Measurements from ENCODE around the gene PCDH9. TPM values are rescaled to one million over a fixed set of nuclear protein-coding genes. Genes with fewer than 3 reads are reported as not detected.
"Not testable (repeated sequence)": the region's sequence is repeated elsewhere in the genome, so short reads cannot be mapped to it uniquely, and the experiment has no call there.

PCDH9 gene
- total RNA-seq, 2 experiments from 2014 or later = 0.20 to 0.23 TPM

DNA sequence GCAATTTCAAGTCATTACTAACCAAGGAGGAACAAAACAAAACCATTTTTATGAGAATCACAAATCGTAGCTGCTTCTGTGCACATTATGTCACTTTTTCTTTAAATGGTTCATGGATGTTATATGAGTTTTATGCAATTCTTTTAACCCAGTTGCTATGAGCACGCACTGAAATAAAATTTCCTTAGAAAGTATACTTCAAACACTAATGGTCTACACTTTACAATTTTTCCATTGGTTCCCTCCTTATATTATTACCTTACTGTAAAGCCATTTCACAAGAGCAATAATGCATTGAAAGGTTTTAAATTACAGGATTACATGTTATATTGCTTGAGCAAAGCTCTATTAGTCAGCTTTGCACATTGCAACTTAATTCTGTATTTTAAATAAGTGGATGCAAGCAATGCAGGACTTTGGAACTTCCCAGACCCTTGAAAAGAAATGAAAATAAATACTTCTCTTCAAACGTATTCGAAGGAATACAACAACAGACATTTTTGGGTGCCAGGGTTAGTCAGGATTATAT is 318.7 kb downstream of the PCDH9 start:
- no peak overlapping the region for H3K27ac Mint-ChIP-seq
- H3K36me3 Mint-ChIP-seq = no peaks in the 10 kb centered on the region
- H3K27me3 Mint-ChIP-seq = no peaks in the 10 kb centered on the region
- no peak overlapping the region for H3K4me3 Mint-ChIP-seq
- H3K4me1 Mint-ChIP-seq = peaks cover 4% of the 10 kb centered on the region
- DNase-seq = no peak
- no peaks in the 10 kb centered on the region for H3K9me3 Mint-ChIP-seq

DNA sequence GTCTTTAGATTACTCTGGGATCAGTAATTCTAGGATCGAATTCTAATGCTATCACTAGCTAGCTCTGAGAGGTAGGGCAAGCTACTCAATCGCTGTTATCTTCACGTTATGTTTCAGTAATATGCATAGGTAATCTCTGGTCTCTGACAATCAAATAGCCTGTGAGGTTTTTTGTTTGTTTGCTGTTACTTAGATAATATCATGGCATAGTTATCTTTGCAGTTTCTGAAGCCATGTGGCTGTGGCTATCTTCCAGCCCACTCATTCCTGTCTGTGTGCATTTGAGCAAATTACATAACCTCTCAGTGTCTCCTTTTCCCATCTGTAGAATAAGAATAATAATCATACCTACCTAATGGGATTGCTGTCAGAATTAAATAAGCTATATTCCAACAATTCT is 330.2 kb downstream of the PCDH9 start:
- H3K36me3 Mint-ChIP-seq = no peaks in the 10 kb centered on the region
- no peaks in the 10 kb centered on the region for H3K4me1 Mint-ChIP-seq
- H3K9me3 Mint-ChIP-seq = no peaks in the 10 kb centered on the region
- H3K27me3 Mint-ChIP-seq = no peaks in the 10 kb centered on the region
- DNase-seq = no peak
- H3K27ac Mint-ChIP-seq = no peak overlapping the region
- H3K4me3 Mint-ChIP-seq = no peak overlapping the region

DNA sequence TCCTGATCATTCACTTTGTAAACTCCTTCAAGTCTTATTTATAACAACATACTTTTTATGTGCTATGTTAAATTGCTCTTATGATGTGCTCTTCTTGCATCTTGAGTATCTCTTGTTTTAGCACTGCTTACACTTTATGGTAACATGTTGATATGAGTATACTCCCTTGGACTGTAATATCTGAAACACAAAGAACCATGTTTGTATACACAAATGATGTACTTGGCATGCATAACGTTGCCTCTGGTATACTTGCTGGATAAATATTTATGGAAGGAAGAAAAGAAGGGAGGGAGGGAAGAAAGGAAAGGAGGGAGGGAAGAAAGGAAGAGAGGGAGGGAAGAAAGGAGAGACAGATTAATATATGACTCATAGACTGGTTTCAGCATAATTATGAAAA is 333.2 kb downstream of the PCDH9 start:
- H3K36me3 Mint-ChIP-seq = no peaks in the 10 kb centered on the region
- no peaks in the 10 kb centered on the region for H3K27me3 Mint-ChIP-seq
- H3K9me3 Mint-ChIP-seq = no peaks in the 10 kb centered on the region
- DNase-seq = no peak
- H3K4me1 Mint-ChIP-seq = no peaks in the 10 kb centered on the region
- no peak overlapping the region for H3K27ac Mint-ChIP-seq
- H3K4me3 Mint-ChIP-seq = no peak overlapping the region

DNA sequence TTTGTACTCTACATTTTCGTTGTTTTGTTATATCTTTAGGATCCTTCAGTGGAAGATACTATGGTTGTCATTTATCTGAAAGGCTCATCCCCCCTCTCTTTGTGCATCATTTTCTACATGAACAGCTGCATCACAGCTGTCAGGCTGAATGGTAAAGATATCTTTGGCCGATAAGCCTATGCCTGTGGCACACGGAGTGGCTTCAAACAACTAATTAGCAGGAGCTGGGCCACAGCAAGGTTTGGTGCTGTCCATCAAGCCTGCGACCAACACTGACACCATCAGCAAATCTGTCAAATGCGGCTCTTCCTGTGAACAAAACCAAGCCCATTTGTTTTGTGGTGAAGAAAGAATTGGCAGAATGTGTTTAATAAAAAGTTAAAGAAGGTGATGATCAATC is 334.4 kb downstream of the PCDH9 start:
- no peak for DNase-seq

DNA sequence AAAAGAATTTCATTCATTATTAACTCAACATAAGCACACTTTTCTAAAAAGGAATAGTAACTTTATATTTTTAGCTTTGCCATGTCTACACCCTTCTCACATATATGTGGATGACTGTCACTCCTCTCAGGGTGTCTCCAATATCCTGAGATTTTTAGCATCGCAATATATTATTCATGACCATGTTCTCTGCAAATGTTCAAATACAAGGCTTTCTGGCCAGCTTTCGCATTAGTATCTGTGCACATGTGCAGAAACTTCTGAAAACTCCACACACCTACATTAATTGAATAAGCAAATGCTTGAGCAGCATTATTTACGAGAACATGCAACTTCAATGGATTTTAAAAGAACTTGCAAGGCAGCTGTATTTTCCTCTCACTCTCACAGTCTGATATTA is 334.8 kb downstream of the PCDH9 start:
- H3K27me3 Mint-ChIP-seq = no peaks in the 10 kb centered on the region
- no peak overlapping the region for H3K27ac Mint-ChIP-seq
- DNase-seq = no peak
- H3K4me3 Mint-ChIP-seq = no peak overlapping the region
- H3K4me1 Mint-ChIP-seq = no peaks in the 10 kb centered on the region
- no peaks in the 10 kb centered on the region for H3K36me3 Mint-ChIP-seq
- no peaks in the 10 kb centered on the region for H3K9me3 Mint-ChIP-seq

More for the DNA sequence above, 334.4 kb downstream of the PCDH9 start:
- Mint-ChIP-seq H3K9me3 (no peaks in the 10 kb centered on the region), H3K4me1 (no peaks in the 10 kb centered on the region), H3K36me3 (no peaks in the 10 kb centered on the region), H3K27ac (no peak overlapping the region), H3K27me3 (no peaks in the 10 kb centered on the region), H3K4me3 (no peak overlapping the region)

DNA sequence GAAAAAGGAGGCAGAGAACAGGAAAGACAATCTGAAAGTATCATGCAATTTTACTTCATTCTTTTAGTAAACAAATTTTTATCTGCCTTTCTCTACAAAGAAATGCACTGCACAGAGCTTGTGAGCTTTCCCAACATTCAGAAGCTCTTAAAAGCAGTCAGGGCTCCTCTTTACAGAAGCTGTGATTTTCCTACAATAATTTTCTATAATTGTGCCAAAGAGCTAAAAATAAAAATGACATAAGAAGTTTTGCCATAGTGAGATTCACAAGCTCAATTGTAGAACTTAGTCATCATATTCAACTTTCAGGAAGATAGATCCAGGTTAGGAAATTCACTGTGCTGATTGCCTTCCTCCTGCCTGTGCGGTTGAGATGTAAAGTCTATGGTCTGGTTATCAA is 341.4 kb downstream of the PCDH9 start:
- Mint-ChIP-seq H3K27me3 (no peaks in the 10 kb centered on the region), H3K36me3 (no peaks in the 10 kb centered on the region), H3K4me3 (no peak overlapping the region), H3K27ac (no peak overlapping the region), H3K4me1 (no peaks in the 10 kb centered on the region), H3K9me3 (no peaks in the 10 kb centered on the region)
- no peak for DNase-seq

DNA sequence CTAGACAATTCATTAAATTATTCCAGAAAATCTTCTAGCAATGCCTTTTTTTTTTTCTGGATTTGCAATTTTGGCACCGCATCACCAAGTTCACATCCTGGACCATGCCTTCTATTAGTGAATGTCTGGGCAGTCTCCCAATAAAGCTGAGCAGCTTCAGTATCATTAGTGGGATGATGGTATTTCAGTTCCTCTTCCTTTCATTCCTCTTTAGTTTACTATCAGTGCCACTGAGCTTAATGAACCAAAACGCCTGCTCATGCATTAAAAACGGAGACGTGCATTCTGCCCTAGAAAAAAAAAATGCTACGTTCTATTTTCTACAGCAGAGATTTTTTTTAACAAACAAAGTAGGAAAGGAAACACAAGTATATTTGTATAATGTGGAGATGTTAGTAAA is 343.0 kb downstream of the PCDH9 start:
- H3K4me1 Mint-ChIP-seq = no peaks in the 10 kb centered on the region
- no peak overlapping the region for H3K4me3 Mint-ChIP-seq
- H3K9me3 Mint-ChIP-seq = no peaks in the 10 kb centered on the region
- no peak for DNase-seq
- H3K27me3 Mint-ChIP-seq = no peaks in the 10 kb centered on the region
- no peak overlapping the region for H3K27ac Mint-ChIP-seq
- H3K36me3 Mint-ChIP-seq = no peaks in the 10 kb centered on the region

DNA sequence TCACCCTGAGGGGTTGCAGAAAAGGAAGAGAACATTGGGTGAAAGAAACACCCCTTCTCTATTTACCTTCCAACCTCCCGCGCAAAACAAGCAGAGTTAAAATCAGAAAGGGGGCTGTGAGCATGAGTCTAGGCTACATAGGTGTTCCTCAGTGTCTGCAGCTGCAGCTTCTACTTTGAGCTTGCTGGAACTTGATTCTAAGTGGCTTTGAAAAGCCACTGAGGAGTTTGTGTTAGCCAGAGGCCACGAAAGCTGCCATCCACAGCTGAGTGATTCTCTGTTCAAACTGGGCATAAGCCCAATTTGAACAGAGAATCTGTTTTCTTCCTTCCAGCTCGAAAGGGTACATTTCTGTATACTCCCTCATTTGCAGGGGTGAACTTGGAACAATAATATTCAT is 343.9 kb downstream of the PCDH9 start:
- Mint-ChIP-seq H3K27ac (no peak overlapping the region), H3K4me1 (no peaks in the 10 kb centered on the region), H3K4me3 (no peak overlapping the region), H3K27me3 (no peaks in the 10 kb centered on the region), H3K36me3 (no peaks in the 10 kb centered on the region), H3K9me3 (no peaks in the 10 kb centered on the region)
- no peak for DNase-seq

DNA sequence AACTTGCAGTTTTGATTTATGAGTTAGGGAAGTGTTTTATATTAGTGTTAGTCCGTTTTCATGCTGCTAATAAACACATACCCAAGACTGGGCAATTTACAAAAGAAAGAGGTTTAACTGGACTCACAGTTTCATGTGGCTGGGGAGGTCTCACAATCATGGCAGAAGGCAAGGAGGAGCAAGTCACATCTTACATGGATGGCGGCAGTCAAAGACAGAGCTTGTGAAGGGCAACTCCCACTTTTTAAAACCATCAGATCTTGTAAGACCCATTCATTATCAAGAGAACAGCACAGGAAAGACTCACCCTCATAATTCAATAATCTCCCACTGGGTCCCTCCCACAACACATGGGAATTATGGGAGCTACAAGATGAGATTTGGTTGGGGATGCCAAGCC is 349.0 kb downstream of the PCDH9 start:
- H3K27ac Mint-ChIP-seq, H3K9me3 Mint-ChIP-seq, H3K4me1 Mint-ChIP-seq, H3K4me3 Mint-ChIP-seq, DNase-seq, H3K36me3 Mint-ChIP-seq, H3K27me3 Mint-ChIP-seq: not testable (repeated sequence)

DNA sequence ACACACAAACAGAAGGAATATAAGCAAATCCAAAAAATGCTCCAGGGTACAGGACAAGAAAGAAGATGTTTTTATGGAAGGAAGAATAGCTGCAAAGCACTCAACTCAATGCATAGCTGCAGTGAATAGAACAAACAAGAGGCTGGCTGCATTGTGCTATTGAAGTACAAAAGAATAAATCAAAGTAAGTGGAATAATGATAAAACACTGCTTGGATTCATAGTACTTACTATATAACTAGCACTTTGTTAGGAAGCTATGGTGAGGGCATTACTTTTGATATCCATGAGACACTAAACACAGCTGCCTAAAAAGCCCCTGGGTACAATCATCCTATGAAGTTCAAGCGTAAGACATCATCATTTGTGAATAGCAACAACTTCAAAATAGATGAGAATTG is 350.1 kb downstream of the PCDH9 start:
- H3K4me1 Mint-ChIP-seq = no peaks in the 10 kb centered on the region
- H3K9me3 Mint-ChIP-seq = no peaks in the 10 kb centered on the region
- H3K36me3 Mint-ChIP-seq = no peaks in the 10 kb centered on the region
- H3K4me3 Mint-ChIP-seq = no peak overlapping the region
- H3K27me3 Mint-ChIP-seq = no peaks in the 10 kb centered on the region
- DNase-seq = no peak
- H3K27ac Mint-ChIP-seq = no peak overlapping the region

DNA sequence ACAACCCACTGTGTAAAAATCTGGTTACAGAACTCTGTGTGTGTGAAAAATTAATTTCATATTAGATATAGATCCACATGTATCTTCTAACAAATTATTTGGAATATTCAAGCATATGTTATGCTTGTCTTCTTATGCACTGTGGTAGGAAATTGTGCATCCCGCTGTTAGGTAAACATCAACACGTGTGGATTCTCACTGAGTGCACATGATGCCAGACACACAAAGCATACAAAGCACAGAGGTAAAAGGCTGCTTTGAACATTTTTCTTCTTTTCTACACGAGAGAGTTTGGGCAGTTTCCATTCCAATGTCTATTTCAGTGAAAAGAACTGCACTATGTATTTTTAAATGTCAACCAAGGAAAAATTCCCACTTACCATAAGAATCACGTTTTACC is 354.9 kb downstream of the PCDH9 start:
- H3K4me1 Mint-ChIP-seq = no peaks in the 10 kb centered on the region
- H3K27me3 Mint-ChIP-seq = no peaks in the 10 kb centered on the region
- DNase-seq = no peak
- H3K9me3 Mint-ChIP-seq = no peaks in the 10 kb centered on the region
- no peak overlapping the region for H3K27ac Mint-ChIP-seq
- H3K4me3 Mint-ChIP-seq = no peak overlapping the region
- no peaks in the 10 kb centered on the region for H3K36me3 Mint-ChIP-seq

DNA sequence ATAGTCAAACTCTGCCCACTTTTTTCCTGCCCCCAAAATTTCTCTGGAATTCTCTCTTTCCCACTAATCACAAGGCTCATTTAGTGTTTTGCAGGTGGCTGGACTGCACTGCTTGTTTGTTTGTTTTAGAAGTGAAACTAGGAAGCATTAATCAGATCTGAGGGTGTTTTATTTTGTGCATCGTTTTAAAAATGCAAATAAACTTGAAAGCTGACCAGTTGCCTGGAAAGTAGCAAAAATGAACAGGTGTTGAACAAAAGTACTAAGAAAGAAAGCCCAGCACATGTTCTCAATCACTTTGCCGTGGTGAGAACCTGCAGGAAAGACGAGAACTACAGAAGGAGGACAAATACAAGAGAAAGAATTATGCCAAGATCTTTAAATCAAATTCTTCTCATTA is 365.5 kb downstream of the PCDH9 start:
- Mint-ChIP-seq H3K27me3 (no peaks in the 10 kb centered on the region), H3K27ac (no peak overlapping the region), H3K36me3 (no peaks in the 10 kb centered on the region), H3K9me3 (no peaks in the 10 kb centered on the region), H3K4me1 (no peaks in the 10 kb centered on the region), H3K4me3 (no peak overlapping the region)
- DNase-seq = no peak

DNA sequence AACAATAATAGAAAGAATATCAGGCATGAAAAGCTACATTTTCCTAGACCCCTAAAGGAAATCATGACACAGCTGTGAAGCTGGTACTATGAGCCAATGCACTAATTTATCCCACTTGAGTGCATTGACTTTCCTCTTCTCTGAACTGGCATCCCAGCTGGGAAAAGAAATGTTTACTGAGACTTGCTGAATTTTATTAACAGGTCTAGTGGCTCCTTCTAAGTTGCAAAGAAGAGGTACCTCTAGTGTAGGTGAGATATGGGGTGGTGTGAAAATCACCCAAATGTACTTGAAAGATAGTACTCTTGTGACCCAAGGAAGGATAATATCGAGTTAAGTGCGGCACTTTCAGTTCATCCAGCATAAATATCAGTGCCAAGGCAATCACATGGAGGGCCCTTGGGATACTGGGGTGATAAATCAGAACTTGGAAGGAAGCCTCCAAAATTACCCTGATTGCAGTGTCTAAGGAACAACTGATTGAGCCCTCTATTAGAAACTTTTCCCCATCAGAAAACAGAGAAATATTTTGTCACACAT is 369.2 kb downstream of the PCDH9 start:
- Mint-ChIP-seq H3K4me3 (no peak overlapping the region), H3K27ac (no peak overlapping the region), H3K4me1 (no peaks in the 10 kb centered on the region), H3K27me3 (no peaks in the 10 kb centered on the region), H3K9me3 (no peaks in the 10 kb centered on the region), H3K36me3 (no peaks in the 10 kb centered on the region)
- DNase-seq = no peak

DNA sequence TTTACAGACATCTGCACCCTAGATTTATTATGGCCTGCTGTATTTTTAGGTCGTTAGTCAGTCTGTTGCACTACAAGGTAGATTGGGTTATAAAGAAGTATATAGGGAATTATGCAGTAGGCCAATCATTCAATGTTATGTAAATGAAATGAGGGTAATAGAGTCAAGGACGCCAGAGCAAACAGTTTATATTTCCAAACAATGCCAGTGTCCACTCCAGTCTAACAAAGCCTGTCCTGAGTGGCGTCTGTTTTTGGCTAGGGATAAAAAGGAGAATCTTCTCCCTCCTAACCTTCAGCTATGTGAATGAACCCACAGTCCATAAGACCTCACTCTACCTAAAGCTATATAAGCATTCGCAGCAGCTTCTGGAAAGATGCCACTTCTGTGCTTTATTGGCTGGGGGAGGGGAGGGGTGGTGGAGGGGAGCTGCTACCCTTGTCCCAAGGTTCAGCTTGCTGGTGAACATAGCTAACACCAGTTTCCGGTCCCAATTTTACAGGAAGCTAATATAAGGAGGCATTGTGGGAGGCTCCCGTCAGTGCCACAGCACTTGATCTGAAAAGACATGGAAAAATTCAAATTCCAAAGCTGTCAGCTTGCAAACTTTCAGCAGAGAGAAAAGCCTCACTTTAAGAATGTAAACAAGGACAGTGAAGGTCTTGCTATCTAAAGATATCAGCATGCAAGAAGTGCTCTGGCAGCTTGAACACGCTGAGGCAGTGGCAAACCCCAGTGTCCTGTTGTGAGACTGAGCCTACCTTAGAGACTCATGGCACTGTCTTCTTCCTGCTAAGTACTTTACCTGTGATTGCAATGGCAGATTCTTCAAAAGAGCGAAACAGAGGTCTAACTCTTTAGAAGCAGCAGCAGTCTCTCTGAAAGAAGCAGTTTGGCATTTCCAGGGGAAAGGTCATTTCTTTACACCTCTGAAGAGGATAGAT is 369.9 kb downstream of the PCDH9 start:
- no peak overlapping the region for H3K27ac Mint-ChIP-seq
- H3K36me3 Mint-ChIP-seq = no peaks in the 10 kb centered on the region
- no peaks in the 10 kb centered on the region for H3K4me1 Mint-ChIP-seq
- H3K4me3 Mint-ChIP-seq = no peak overlapping the region
- no peaks in the 10 kb centered on the region for H3K9me3 Mint-ChIP-seq
- no peak for DNase-seq
- no peaks in the 10 kb centered on the region for H3K27me3 Mint-ChIP-seq

DNA sequence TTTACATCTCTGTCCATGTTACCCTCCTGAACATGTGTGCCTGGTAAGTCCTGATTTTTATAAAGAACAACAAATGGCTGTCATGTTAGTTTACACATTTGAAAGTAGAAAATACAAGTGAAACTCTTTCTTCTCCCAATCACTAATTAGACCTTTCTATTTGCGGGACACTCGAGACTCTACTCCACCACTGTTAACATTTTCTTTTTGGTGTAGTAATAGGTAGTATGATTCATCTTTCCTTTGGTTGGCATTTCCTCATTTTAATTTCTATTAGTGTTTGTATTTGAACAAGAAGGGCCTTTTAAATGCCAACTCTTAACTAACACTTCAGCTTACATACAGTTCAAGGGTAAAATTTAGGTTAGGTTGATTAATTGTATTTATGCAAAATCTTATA is 371.1 kb downstream of the PCDH9 start:
- no peak for DNase-seq
- H3K27me3 Mint-ChIP-seq = no peaks in the 10 kb centered on the region
- no peaks in the 10 kb centered on the region for H3K4me1 Mint-ChIP-seq

DNA sequence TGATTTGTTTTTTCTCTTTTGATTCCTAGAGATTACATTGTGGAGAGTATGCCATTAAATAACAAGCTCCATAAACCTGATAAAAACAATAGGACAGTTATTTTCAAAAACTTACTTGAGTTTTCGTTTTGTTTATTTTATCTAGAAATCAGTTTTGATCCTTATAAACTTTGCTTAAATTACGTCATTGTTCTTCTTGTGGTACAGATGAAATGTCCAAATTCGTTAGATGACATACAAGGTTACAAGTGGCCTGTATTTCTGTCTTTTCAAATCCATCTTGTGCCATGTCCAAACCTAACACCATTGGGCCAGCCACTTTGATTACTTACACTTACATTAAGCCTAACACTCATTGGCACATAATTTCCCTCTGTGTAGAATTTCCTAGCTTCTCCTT is 372.0 kb downstream of the PCDH9 start:
- Mint-ChIP-seq H3K27ac (no peak overlapping the region), H3K4me3 (no peak overlapping the region), H3K9me3 (no peaks in the 10 kb centered on the region), H3K27me3 (no peaks in the 10 kb centered on the region), H3K36me3 (no peaks in the 10 kb centered on the region), H3K4me1 (no peaks in the 10 kb centered on the region)
- no peak for DNase-seq

More for the DNA sequence above, 371.1 kb downstream of the PCDH9 start:
- Mint-ChIP-seq H3K4me3 (no peak overlapping the region), H3K27ac (no peak overlapping the region), H3K9me3 (no peaks in the 10 kb centered on the region), H3K36me3 (no peaks in the 10 kb centered on the region)

Measured in activated naive CD8-positive, alpha-beta T cell treated with anti-CD3 and anti-CD28 coated beads for 36 hours (primary cell).